Type B pancreatic cell (in vitro differentiated cells): ENCODE measurements around the gene CACNA1B. TPM values are rescaled to one million over a fixed set of nuclear protein-coding genes. Genes with fewer than 3 reads are reported as not detected.

ENCODE experiments used
- DNase-seq: peaks from one replicate; pipeline ENCODE4 v3.0.0; 2021; ENCODE audit warnings: mixed read lengths; ENCODE audit not compliant: unreplicated experiment; ENCODE audit errors: extremely low spot score
- H3K27ac Mint-ChIP-seq: 2 replicates; pipeline ENCODE4 v1.8.0; 2021; ENCODE audit warnings: mild to moderate bottlenecking, mixed read lengths
- H3K27me3 Mint-ChIP-seq: 2 replicates; pipeline ENCODE4 v1.8.0; 2021; ENCODE audit warnings: mixed read lengths
- H3K36me3 Mint-ChIP-seq: 2 replicates; pipeline ENCODE4 v1.8.0; 2021; ENCODE audit warnings: mixed read lengths
- H3K4me1 Mint-ChIP-seq: one replicate; pipeline ENCODE4 v1.8.0; 2021; ENCODE audit warnings: mixed read lengths; ENCODE audit not compliant: unreplicated experiment
- H3K4me3 Mint-ChIP-seq: 2 replicates; pipeline ENCODE4 v1.8.0; 2021; ENCODE audit warnings: mild to moderate bottlenecking, mixed read lengths
- H3K9me3 Mint-ChIP-seq: 2 replicates; pipeline ENCODE4 v1.8.0; 2021; ENCODE audit warnings: mixed read lengths
- CTCF ChIP-seq: fragments of 200-600 bp; sonication (generic); conservative IDR thresholded peaks from 2 replicates; pipeline ENCODE4 v1.5.0; 2021; ENCODE audit warnings: antibody characterized with exemption, mild to moderate bottlenecking
- total RNA-seq: library from RNA; stranded (reverse); gene quantifications from 2 replicates; pipeline ENCODE4 v1.2.1, GENCODE V29; 2021; ENCODE audit warnings: low replicate concordance

Gene CACNA1B
- total RNA-seq, 1 donor from 2014 or later = 2.4 TPM

- no peak overlapping the region for H3K4me3 Mint-ChIP-seq
- no peak for TF ChIP-seq CTCF
- H3K4me1 Mint-ChIP-seq = no peaks in the 10 kb centered on the region
- peaks cover 18% of the 10 kb centered on the region for H3K27me3 Mint-ChIP-seq
- H3K36me3 Mint-ChIP-seq = no peaks in the 10 kb centered on the region
- no peak overlapping the region for H3K27ac Mint-ChIP-seq
- peaks cover 4% of the 10 kb centered on the region for H3K9me3 Mint-ChIP-seq
- peak; percentile 60 for DNase-seq
Observed at GRCh38 chr9:137986268-137987099, 108.9 kb downstream of the CACNA1B start.

GRCh38 chr9:137987244-137988030, 109.9 kb downstream of the CACNA1B start:
- H3K36me3 Mint-ChIP-seq = no peaks in the 10 kb centered on the region
- peaks cover 1% of the 10 kb centered on the region for H3K9me3 Mint-ChIP-seq
- DNase-seq = peak; percentile 55
- H3K27me3 Mint-ChIP-seq = peaks cover 25% of the 10 kb centered on the region
- no peak overlapping the region for H3K27ac Mint-ChIP-seq
- H3K4me3 Mint-ChIP-seq = no peak overlapping the region
- no peaks in the 10 kb centered on the region for H3K4me1 Mint-ChIP-seq
- TF ChIP-seq CTCF = no peak

GRCh38 chr9:137988051-137988450, 110.5 kb downstream of the CACNA1B start:
- Mint-ChIP-seq H3K27ac (no peak overlapping the region), H3K27me3 (peaks cover 27% of the 10 kb centered on the region), H3K4me3 (no peak overlapping the region), H3K4me1 (no peaks in the 10 kb centered on the region), H3K36me3 (no peaks in the 10 kb centered on the region), H3K9me3 (no peaks in the 10 kb centered on the region)
- no peak for DNase-seq
- TF ChIP-seq CTCF = no peak

- no peak for TF ChIP-seq CTCF
- no peaks in the 10 kb centered on the region for H3K9me3 Mint-ChIP-seq
- H3K4me3 Mint-ChIP-seq = no peak overlapping the region
- H3K4me1 Mint-ChIP-seq = no peaks in the 10 kb centered on the region
- H3K36me3 Mint-ChIP-seq = no peaks in the 10 kb centered on the region
- H3K27ac Mint-ChIP-seq = no peak overlapping the region
- H3K27me3 Mint-ChIP-seq = peaks cover 27% of the 10 kb centered on the region
- DNase-seq = no peak
Observed at GRCh38 chr9:137988701-137989100, 111.1 kb downstream of the CACNA1B start.

GRCh38 chr9:137989156-137989555, 111.6 kb downstream of the CACNA1B start:
- no peak for TF ChIP-seq CTCF
- DNase-seq = no peak
- Mint-ChIP-seq H3K36me3 (no peaks in the 10 kb centered on the region), H3K27me3 (peaks cover 31% of the 10 kb centered on the region), H3K9me3 (no peaks in the 10 kb centered on the region), H3K4me3 (no peak overlapping the region), H3K27ac (no peak overlapping the region), H3K4me1 (no peaks in the 10 kb centered on the region)
